ENCODE results near the gene PIEZO1.

GRCh38 chr16:88780142-88781062, 4.6 kb downstream of the PIEZO1 start:
- TF ChIP-seq POLR2A (IDR thresholded peaks at IDR 0.05) = no peak
- TF ChIP-seq, protein P1, sequence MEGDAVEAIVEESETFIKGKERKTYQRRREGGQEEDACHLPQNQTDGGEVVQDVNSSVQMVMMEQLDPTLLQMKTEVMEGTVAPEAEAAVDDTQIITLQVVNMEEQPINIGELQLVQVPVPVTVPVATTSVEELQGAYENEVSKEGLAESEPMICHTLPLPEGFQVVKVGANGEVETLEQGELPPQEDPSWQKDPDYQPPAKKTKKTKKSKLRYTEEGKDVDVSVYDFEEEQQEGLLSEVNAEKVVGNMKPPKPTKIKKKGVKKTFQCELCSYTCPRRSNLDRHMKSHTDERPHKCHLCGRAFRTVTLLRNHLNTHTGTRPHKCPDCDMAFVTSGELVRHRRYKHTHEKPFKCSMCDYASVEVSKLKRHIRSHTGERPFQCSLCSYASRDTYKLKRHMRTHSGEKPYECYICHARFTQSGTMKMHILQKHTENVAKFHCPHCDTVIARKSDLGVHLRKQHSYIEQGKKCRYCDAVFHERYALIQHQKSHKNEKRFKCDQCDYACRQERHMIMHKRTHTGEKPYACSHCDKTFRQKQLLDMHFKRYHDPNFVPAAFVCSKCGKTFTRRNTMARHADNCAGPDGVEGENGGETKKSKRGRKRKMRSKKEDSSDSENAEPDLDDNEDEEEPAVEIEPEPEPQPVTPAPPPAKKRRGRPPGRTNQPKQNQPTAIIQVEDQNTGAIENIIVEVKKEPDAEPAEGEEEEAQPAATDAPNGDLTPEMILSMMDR (IDR thresholded peaks at IDR 0.05 in 8 of 11, conservative IDR thresholded peaks at IDR 0.05 in 3 of 11) = no peak
